HG02588 (cell line): ENCODE results near the gene IQCM.
"Not testable (repeated sequence)": the region's sequence is repeated elsewhere in the genome, so short reads cannot be mapped to it uniquely, and the experiment has no call there.

ENCODE experiments used
- ATAC-seq: cut with Tn5 transposase; IDR thresholded peaks from one replicate; pipeline ENCODE4 v1.9.1; 2021; ENCODE audit warnings: mild to moderate bottlenecking, moderate library complexity; ENCODE audit not compliant: unreplicated experiment

The IQCM gene

DNA sequence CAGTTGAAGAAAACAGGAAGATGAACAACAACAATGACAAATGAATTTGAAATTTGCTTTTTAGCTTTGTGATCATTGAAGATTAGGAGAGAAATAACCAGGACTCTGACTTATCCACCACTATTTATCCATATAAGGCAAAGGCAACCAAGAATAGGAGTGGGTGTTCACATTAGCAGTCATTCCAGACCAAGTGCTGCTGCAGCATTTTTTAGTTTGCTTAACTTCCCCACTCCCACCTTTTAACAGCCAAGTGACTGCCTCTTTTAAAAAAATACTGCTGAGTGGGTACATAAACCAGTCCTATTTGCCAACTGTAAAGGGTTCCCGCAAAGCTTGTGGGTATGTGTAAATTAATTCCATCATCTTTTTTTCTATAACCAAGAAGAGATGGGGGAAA lies 230.9 kb downstream of the IQCM start:
- ATAC-seq = no peak

DNA sequence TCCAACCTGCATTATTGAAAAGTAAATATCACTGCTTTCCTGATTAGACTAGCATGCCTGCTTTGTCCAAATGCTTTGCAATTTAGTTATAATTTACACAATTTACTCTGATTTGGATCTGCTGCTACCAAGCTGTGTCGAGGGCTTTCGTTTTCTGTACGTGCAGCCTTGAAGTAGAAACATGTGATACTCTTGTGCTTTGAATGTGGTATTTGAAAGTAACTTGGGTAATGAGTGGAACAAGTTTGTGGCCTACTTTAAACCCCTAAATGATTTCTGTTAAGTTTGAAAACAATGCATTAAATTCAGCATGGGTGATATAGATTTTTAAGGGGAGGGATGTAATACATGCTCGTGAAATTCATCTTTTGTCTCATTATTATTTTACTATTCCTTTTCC lies 240.7 kb downstream of the IQCM start:
- ATAC-seq = peak; percentile 86

DNA sequence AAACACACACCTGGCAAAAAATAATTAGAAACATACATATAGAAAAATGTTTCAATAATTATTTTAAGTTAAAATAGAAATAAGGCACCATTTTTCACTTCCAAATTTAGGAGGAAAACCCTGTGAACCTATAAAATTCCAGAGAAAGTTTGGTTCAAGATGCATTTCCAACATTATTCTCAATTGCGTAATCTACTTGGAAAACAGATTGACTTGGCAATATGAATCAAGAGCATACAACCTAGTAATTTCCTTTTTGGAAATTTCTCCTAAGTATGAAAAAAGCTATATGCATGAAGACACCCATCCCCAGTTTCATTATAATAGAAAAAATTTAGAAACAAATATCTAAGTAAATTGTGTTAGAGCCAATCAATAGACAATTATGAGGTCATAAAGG lies 242.9 kb downstream of the IQCM start:
- ATAC-seq = no peak

DNA sequence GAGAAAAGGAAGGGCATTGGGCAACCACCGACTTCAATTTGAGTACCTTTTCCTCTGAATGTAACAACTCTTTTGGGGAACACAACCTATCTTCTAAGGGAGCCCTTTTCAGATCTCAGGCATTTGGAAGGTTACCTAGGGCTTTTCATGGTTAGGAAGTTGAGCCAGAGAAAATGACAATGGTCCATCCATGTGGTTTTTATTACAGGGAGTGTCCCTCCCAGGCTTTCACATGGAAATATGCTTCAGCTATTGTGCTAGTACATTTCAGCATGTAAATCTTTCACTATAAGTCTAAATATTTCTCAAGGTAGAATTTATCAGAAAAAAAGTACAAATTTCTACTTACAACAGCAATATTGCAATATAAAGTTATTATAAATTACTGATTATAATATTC lies 259.8 kb downstream of the IQCM start:
- ATAC-seq = no peak

DNA sequence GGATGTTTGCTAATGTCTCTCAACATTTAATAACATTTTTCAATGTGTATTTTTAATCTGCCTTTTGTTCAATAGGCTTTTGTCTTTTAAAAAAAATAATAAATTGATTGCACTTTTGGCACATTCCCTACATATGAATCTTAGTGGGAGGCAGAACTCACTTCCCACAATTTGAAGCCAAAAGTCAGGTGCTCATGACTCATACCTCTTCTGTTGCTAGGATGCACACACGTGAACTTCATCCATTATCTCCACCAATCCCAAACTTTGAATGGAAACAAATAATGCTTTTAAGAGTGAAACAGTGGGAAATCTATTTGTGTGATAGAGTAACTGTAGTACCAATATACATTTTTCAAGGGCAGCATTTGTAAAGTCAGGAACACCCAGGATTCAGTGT lies 260.5 kb downstream of the IQCM start:
- no peak for ATAC-seq

DNA sequence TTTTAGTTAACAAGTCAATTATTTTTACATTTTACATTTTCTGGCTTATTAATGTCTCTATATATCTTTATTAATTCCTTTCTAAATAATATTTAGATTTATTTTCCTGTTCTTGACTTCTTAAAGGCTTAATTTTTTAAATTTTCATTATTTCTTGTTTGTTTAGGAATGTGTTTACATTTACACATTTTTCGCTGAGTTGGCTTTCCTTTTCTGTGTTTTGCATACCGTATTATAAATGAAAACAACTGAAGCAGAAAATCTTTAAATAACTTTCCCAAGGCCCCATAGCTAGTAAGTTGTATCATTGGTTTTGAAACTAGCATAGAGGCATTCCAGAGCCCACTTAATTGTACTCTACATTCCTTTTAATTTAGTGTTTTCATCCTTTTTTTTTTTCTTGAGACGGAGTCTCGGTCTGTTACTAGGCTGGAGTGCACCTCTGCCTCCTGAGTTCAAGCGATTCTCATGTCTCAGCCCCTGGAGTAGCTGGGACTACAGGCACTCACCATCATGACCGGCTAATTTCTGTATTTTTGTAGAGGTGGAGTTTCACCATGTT lies 261.6 kb downstream of the IQCM start:
- ATAC-seq = no peak

DNA sequence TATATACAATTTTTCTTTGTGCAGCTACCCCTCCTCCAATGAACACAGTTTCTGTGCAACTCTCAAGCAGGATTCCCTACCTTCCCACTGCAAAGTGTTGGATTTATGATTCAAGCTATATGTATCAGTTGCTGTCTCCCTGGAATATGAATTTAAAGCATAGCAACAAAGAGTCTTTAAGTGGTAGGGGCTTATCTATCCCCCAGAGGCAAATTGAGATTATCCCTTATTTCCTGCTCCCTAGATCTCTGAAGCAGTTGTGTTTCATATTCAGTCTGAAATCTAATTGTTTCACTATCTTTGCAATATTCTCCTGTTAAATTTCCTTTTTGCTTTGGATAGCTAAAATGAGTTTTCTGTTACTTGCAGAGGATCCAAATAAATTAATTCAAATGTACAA lies 263.0 kb downstream of the IQCM start:
- no peak for ATAC-seq

DNA sequence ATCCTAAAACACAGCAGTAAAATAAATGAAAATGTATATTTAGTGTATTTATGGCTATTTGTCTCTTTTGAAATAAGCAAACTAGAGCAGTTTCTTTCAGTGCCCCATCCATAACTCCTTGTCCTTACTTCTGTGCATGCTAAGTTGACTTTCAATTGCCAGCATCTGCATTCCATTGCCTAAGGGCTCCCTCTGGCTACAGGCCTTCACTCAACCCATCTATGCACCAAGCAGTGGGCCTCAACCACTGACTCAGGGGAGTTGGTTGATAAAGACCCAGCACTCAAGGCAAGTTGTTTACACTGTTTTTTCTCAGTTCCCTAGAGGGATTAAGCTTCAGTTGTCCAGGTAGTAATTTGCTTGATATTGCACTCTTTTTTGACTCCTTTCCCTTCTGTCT lies 265.7 kb downstream of the IQCM start:
- no peak for ATAC-seq

DNA sequence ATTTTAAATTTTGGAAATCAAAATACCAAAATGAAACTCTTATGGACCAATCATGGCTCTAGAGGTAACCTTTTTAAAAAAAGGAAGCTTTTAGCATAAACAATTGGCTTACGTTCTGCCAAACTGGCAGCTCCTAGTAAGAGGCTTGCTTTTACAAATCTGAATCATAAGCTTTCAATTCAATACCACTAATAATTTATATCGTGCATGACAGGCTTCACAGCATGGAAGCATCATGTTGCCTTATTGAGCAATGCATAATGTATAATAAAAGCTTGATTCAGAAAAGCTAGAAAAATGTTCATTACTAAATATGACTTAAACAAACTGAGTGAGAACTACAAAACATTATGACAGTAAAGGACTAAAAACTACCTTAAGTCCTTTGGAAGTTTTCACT lies 280.9 kb downstream of the IQCM start:
- ATAC-seq = no peak

DNA sequence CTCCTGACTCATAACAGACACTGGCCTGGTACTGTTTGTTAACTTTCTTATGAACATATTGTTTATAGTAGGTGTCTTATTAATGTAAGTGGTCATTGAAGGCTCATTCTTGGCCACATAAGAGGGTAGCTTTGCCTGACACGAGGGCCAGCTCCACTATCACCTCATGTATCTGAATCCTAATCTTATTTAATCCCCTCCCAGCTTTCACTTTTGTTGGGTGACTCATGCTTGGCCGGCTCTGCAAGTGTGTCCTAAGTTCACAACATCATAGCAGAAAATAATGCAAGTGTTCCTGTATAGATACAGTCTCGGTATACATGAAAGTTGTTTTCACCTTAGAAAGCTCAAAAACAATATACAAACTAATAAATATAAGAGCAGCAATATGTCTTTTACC lies 283.8 kb downstream of the IQCM start:
- no peak for ATAC-seq

DNA sequence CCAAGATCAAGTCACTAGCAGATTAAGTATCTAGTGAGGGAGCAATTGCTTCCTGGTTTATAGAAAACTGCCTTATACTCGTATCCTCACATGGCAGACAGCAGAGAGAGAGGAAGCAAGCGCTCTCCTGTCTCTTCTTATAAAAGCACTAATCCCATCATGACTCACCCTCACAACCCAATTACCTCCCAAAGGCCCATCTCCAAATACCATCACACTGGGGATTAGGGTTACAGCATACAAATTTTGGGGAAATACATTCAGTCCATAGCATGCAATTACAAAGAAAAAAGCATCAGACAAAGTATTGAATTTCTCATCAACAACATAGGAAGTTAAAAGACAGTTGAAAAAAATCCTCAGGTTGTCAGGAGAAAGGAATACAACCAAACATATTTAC lies 292.6 kb downstream of the IQCM start:
- no peak for ATAC-seq

DNA sequence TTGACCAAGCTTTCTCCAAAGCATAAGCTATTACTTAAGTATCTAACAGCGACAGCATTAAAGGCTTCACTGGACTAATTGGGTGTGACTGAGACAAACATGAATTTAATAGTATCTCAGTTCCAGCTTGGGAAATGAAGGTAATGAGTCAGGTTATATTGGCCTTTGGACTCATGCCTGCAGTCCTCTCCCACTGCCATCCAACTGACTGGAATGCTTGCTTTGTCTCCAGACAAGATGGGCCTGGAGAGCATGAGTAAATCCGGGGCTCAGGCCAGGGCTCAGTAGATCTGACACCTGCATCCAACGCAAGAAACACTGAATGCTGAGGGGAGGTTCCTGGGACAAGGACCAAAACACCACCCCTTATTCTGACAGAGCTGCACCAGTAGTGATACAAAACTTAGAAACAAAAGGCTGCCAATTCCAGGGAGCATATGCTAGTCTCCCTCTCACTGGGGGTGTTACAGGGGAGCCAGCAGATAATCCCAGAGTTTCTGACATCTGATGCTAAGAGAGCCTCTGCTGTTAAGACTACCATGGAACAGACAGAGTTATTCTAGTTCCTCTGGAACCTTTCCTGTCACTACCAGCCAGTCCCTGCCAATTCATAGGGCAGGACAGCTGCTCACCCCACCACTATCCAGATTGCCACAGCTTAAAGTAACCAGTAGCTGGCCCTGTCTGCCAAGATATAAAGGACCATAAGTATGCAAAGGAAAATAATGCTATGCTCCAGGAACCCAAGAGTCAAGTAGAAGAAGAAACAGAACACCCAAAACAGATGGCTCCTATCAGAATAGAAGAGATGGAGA lies 293.8 kb downstream of the IQCM start:
- no peak for ATAC-seq

DNA sequence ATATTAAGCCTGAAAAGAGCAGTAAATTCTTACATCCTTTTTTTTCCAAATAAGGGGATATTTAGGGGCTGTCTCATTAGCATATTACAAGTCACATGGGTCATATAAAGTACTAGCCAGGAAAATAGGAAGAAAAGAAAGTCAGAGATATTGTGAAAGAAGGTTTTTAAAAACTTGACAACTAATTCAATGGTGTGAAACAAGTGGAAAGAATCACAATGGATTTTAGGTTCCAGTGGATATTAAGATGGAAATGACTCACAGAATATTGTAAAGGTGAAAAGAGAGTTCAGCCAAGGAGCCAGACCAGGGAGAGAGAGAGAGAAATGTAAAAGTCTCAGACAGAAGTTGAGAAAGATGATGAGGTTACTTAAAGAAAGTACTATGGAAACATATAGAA lies 297.2 kb downstream of the IQCM start:
- no peak for ATAC-seq

DNA sequence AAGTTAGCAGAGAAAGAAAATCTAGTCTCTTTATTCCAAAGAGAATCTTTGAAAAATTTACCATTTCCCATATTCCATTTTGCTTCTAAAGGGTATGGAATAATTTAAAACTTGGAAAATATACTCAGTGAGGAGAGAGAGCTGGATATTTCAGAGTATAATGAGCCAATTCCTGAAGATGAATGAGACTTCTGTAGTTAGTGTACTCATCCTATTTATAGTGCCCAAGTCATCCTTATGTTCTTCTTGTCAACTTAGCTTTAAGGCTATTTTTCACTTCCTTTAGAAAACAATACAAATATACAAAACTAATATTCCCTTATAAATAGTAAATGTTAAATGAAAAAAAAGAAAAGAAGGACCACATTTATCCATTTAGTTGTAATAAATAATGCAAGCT lies 302.6 kb downstream of the IQCM start:
- ATAC-seq = no peak

DNA sequence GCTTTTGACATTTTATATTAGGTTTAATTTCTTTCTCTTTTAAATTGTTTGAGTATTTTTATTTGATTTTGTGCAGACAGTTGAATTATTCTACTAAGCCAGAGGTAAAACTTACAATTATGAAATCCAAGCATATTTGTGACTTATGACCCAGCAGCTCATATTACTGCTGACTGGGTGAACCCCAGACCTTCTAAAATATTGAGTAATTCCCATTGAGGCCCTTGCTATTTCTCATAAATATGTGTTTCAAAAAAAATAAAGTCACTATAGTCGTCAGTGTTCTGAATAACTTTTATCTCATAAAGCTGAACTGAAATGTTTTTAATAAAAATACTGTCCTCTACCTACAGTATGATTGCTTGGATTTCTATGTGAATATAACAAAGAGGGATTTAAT lies 303.1 kb downstream of the IQCM start:
- no peak for ATAC-seq

DNA sequence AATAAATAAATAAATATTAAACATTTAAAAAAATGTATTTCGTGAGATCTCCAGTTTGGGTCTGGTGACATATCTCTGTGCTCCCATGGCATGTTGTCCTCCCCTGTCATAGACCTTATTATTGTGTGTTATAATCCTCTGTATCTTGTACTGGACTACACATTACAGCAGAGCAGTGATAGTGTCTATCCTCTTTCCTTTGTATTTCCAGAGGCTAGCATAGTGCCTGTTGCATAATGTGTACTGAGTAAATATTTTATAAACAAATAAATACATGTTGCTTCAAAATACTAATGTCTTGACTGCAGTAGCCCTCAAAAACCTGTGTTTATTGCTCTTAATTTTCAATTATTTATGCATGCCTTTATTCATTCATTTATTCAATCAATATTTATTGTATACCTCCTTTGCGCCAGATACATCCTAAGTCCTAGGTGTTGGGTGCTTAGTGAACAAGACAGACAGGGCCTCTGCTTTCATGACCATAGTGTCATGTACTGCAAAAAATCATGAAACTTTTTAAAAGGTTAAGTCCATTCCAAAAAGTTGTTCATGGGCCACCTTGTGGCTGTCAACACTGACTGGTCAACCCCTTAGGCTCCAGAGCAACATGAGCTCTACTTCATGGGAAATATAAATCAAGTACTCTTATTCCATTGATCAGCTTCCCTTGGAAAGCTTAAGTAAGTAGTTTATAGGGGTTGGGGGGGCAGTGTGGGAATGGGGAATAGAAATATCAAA lies 303.9 kb downstream of the IQCM start:
- ATAC-seq = no peak

DNA sequence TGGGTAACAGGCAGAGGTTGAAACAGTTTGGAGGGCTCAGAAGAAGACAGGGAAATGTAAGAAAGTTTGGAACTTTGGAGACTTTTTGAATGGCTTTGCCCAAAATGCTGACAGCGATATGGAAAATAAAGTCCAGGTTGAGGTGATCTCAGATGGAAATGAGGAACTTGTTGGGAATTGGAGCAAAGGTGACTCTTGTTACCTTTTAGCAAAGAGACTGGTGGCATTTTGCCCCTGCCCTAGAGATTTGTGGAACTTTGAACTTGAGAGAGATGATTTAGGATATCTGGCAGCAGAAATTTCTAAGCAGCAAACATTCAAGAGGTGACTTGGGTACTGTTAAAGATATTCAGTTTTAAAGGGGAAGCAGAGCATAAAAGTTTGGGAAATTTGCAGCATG lies 308.3 kb downstream of the IQCM start:
- not testable (repeated sequence) for ATAC-seq

DNA sequence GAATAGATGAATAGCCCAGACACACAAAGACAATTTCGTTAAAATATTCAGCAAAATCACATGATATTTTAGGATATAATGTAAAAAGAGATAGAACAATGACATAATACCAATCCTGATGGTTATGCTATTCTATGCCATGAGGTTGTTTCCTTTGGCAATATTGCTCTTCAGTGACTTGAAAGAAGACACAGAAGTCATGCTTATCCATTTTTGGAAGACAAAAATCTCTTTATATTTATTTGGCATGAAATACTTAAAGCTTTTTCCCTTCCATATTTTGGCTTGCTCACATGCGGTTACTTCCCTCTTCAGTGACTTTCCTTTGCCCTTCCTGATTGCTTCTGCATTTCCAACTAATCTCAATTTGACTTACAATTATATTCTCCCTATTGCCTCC lies 314.8 kb downstream of the IQCM start:
- ATAC-seq = no peak

DNA sequence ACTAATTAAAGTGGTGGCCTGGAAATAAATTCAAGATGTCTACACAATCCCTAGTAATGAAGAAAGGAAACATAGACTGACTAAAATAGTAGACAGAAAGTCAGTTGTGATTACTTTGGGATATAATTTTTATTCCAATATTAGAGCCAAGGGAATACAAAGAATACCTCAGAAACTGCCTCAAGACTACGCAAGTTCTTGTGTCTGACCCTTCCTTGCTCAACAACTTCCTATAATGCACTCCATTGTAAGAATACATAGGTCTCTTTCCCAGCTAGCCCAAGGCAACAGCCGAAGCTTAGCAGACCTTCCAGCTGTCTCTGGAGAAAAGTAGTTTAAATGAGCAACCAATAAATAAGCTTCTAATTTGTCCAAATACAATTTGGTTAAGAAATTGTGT lies 315.9 kb downstream of the IQCM start:
- ATAC-seq = no peak

DNA sequence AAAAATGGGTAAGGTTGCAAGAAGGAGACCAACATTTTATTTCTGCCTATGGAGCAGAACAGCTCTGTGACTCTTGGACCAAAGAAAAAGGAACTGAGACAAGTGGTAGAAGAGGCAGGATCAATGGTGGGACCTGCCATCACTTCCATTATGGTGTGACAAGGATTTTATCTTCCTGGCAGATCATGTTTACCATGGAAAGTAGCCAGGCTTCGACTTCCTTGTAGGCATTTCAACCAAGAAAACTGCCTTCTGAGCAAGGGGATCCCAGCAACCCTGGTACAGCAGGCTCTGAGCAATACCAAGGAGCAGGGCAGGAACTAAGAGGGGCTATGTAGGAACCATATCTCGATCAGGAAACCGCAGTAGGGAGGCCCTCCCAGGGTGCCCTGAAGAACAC lies 317.4 kb downstream of the IQCM start:
- ATAC-seq = no peak

DNA sequence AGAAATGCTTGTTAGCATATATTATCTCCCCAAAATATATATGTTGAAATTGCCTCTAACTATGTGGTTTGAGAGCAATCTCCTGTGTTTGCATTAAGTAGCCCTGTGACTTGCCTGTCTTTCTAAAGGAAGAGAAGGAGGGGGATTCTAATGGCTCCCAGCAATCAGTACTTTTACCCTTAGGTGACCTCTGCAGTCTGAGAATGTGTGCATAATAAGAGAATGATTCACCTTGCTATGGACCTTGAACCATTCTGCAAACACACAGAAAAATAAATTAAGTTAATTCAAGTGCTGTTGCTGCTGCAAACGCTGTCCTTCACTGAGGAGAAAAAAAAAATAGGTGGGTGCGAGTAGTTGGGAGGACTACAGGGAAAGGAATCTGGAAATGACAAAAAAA lies 322.2 kb downstream of the IQCM start:
- ATAC-seq = no peak

DNA sequence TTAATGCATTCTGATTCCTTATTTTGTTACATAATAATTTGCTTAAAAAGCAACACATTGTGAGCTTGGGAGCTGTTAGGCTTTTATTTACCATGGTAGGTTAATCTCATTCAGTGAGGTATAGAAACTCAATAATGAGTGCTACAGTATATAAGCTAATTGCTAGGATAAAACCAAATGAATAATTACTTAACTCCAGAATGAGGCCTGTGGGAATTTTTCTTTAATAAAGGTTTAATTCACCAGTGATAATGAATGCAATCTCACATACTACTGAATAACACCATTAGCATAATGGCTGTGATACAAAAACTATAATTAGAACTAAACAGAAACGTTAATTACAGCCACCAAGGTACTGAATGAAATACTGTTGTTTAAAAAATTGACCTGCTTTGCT lies 326.3 kb downstream of the IQCM start:
- ATAC-seq = no peak
